B cell (primary cell): ENCODE results near the gene KRTAP12-4. TPM values are rescaled to one million over a fixed set of nuclear protein-coding genes. Genes with fewer than 3 reads are reported as not detected.

Source experiments
- ATAC-seq: fragments of 200-7000 bp; cut with Tn5 transposase; one replicate; pipeline ENCODE4 v1.10.0; 2021; ENCODE audit warnings: low read depth, mild to moderate bottlenecking, moderate number of reproducible peaks, moderate library complexity
- CTCF ChIA-PET: fragments of 350-600 bp; sonication (Branson Sonifier 250); formaldehyde crosslinking; loops from one replicate; lab custom pipeline; 2021; ENCODE audit warnings: antibody characterized with exemption, inconsistent platforms; lab: Charles Lee
- POLR2A ChIA-PET: fragments of 350-600 bp; sonication (Branson Sonifier 250); formaldehyde crosslinking; loops from one replicate; lab custom pipeline; 2021; ENCODE audit warnings: antibody characterized with exemption; lab: Charles Lee
- DNase-seq: peaks from one replicate; pipeline ENCODE4 v3.0.0; 2013
- H2AFZ ChIP-seq: 2 replicates; pipeline ENCODE4 v1.6.1; 2012; ENCODE audit warnings: mild to moderate bottlenecking, low read depth, low read length; ENCODE audit not compliant: insufficient read depth, poor library complexity, severe bottlenecking
- H3K27ac ChIP-seq, 2 donors: 1 replicate in 1 of 2; 2 replicates in 1 of 2; pipeline ENCODE4 v1.5.1; 2012 to 2013; ENCODE audit warnings: low read length in 2 of 2, mild to moderate bottlenecking in 2 of 2, moderate library complexity in 1 of 2
- H3K27me3 ChIP-seq, 4 experiments: fragments of 200-600 bp in 1 of 4; sonication (generic) in 1 of 4; replicated peaks in 1 of 4; 1 replicate in 2 of 4; 2 replicates in 2 of 4; pipeline versions ENCODE4 v1.6.1 to v1.7.0; 2013 to 2016; ENCODE audit warnings: low read length in 3 of 4, mild to moderate bottlenecking in 2 of 4, mixed read lengths in 1 of 4, moderate library complexity in 1 of 4; ENCODE audit not compliant: insufficient read depth in 4 of 4, control insufficient read depth in 3 of 4; ENCODE audit errors: control extremely low read depth in 1 of 4
- H3K36me3 ChIP-seq, 2 experiments: replicated peaks in 1 of 2; 1 replicate in 1 of 2; 2 replicates in 1 of 2; pipeline versions ENCODE4 v1.6.1 to v1.7.1; 2013; ENCODE audit warnings: low read length in 1 of 2; ENCODE audit not compliant: insufficient read depth in 2 of 2, control insufficient read depth in 1 of 2; ENCODE audit errors: control extremely low read depth in 1 of 2, extremely low read depth in 1 of 2
- H3K4me1 ChIP-seq, 2 donors: fragments of 200-600 bp in 1 of 2; sonication (generic) in 1 of 2; 1 replicate in 1 of 2; 2 replicates in 1 of 2; pipeline versions ENCODE4 v1.5.1 to v1.6.1; 2013 to 2017; ENCODE audit warnings: low read length in 2 of 2; ENCODE audit not compliant: control insufficient read depth in 2 of 2, insufficient read depth in 2 of 2
- H3K4me2 ChIP-seq: replicated peaks from 2 replicates; pipeline ENCODE3; 2012; ENCODE audit warnings: mild to moderate bottlenecking, low read depth, low read length; ENCODE audit not compliant: poor library complexity, severe bottlenecking
- H3K4me3 ChIP-seq, 5 experiments: fragments of 200-600 bp in 1 of 5; sonication (generic) in 1 of 5; 1 replicate in 3 of 5; 2 replicates in 2 of 5; pipeline versions ENCODE4 v1.5.1 to v1.7.0; 2011 to 2016; ENCODE audit warnings: low read length in 4 of 5, mild to moderate bottlenecking in 4 of 5, low read depth in 2 of 5, control low read depth in 1 of 5, moderate library complexity in 1 of 5; ENCODE audit not compliant: insufficient read depth in 1 of 5; ENCODE audit errors: control extremely low read depth in 1 of 5, extremely low read depth in 1 of 5
- H3K79me2 ChIP-seq: fragments of 200-600 bp; sonication (generic); one replicate; pipeline ENCODE4 v1.6.0; 2016; ENCODE audit warnings: low read length; ENCODE audit not compliant: control insufficient read depth, insufficient read depth
- H3K9ac ChIP-seq: fragments of 200-600 bp; sonication (generic); 2 replicates; pipeline ENCODE4 v1.6.1; 2017; ENCODE audit warnings: mild to moderate bottlenecking, low read length, moderate library complexity
- H3K9me3 ChIP-seq, 3 donors: one replicate each; pipeline versions ENCODE4 v1.6.1 to v1.7.1; 2013; ENCODE audit warnings: low read length in 2 of 3; ENCODE audit not compliant: control insufficient read depth in 2 of 3, insufficient read depth in 1 of 3; ENCODE audit errors: control extremely low read depth in 1 of 3
- H4K20me1 ChIP-seq: 2 replicates; pipeline ENCODE4 v1.6.0; 2012; ENCODE audit warnings: mild to moderate bottlenecking, low read length; ENCODE audit not compliant: insufficient read depth, control insufficient read depth, poor library complexity, severe bottlenecking
- H3K27ac Mint-ChIP-seq: one replicate; pipeline ENCODE4 v1.8.0; 2021; ENCODE audit warnings: mixed read lengths
- H3K27me3 Mint-ChIP-seq: one replicate; pipeline ENCODE4 v1.8.0; 2021; ENCODE audit warnings: mixed read lengths
- H3K4me1 Mint-ChIP-seq: one replicate; pipeline ENCODE4 v1.8.0; 2021; ENCODE audit warnings: mixed read lengths
- H3K4me3 Mint-ChIP-seq: one replicate; pipeline ENCODE4 v1.8.0; 2021; ENCODE audit warnings: mixed read lengths
- H3K9me3 Mint-ChIP-seq: one replicate; pipeline ENCODE4 v1.8.0; 2022; ENCODE audit warnings: mixed read lengths; ENCODE audit not compliant: insufficient read depth
- CTCF ChIP-seq: fragments of 200-600 bp; IDR thresholded peaks from one replicate; pipeline ENCODE4 v1.8.0; 2022; ENCODE audit warnings: antibody characterized with exemption, mild to moderate bottlenecking
- EZH2 ChIP-seq: IDR thresholded peaks from 2 replicates; pipeline ENCODE4 v1.6.1; 2012; ENCODE audit warnings: borderline replicate concordance, low read depth, mild to moderate bottlenecking, moderate library complexity, low read length; ENCODE audit not compliant: insufficient read depth, poor library complexity, severe bottlenecking
- WGBS: methylation state at CpG from one replicate; pipeline ENCODE4 v1.1.5; 2013; ENCODE audit warnings: missing lambda C conversion rate; ENCODE audit not compliant: insufficient coverage; 5-methylcytosine and 5-hydroxymethylcytosine counted together
- intact Hi-C: fragments of 100-400 bp; cut with micrococcal nuclease; formaldehyde crosslinking; loops from one replicate; pipeline ENCODE4 v1.10.0; 2022
- polyA plus RNA-seq: library from polyadenylated mRNA; depleted of rRNA; stranded (reverse); fragments of >200 nt; gene quantifications from 2 replicates; pipeline ENCODE4 v1.2.3, GENCODE V29; 2012
- total RNA-seq, 2 donors: library from RNA; stranded (reverse); fragments of 120-200 nt in 1 of 2; gene quantifications; 1 replicate in 1 of 2; 2 replicates in 1 of 2; pipeline versions ENCODE4 v1.2.3 to v1.2.4, GENCODE V29; 2013 to 2022

The KRTAP12-4 gene
- total and polyA plus RNA-seq, 2 donors (not counting 1 experiment from before 2014, with no cell fraction given) = not detected

GRCh38 chr21:44618909-44619308 lies 35.5 kb downstream of the KRTAP12-4 start:
- CTCF ChIA-PET = no interaction called here
- Histone ChIP-seq H3K9ac (peak overlapping the region; percentile 21), H4K20me1 (no peaks in the 10 kb centered on the region), H3K9me3 (peaks cover 0 to 30% (median 12%) of the 10 kb centered on the region in 3 donors), H3K27me3 (peaks cover 0 to 3% (median 1%) of the 10 kb centered on the region in 4 experiments), H3K4me2 (peak overlapping the region; percentile 41), H3K36me3 (no peaks in the 10 kb centered on the region), H3K4me1 (peaks cover 11 to 13% of the 10 kb centered on the region in 2 donors), H3K79me2 (no peaks in the 10 kb centered on the region), H2AFZ (peak overlapping the region; percentile 75), H3K27ac (peak overlapping the region in 1 of 2 donors; percentile 63), H3K4me3 (peak overlapping the region in 1 of 5 experiments; percentile 37)
- intact Hi-C loops = no loop called here
- Mint-ChIP-seq H3K27ac (peak overlapping the region; percentile 74), H3K27me3 (peaks cover 7% of the 10 kb centered on the region), H3K4me3 (no peak overlapping the region), H3K4me1 (peaks cover 14% of the 10 kb centered on the region), H3K9me3 (peaks cover 22% of the 10 kb centered on the region)
- DNase-seq = peak; percentile 18
- ATAC-seq = peak; percentile 33
- WGBS = 88% methylated on average over 1 of the region's 3 CpGs
- POLR2A ChIA-PET = no interaction called here
- TF ChIP-seq CTCF = no peak
- TF ChIP-seq EZH2 = no peak

GRCh38 chr21:44618504-44618903 lies 36.0 kb downstream of the KRTAP12-4 start:
- H3K27ac ChIP-seq = peak overlapping the region in 1 of 2 donors; percentile 63
- Mint-ChIP-seq H3K9me3 (peaks cover 22% of the 10 kb centered on the region), H3K4me1 (peaks cover 14% of the 10 kb centered on the region), H3K4me3 (no peak overlapping the region), H3K27me3 (peaks cover 7% of the 10 kb centered on the region), H3K27ac (peak overlapping the region; percentile 74)
- H3K27me3 ChIP-seq = peaks cover 0 to 3% (median 1%) of the 10 kb centered on the region in 4 experiments
- DNase-seq (no peak), ATAC-seq (no peak)
- H3K4me3 ChIP-seq = no peak overlapping the region
- ChIA-PET CTCF (no interaction called here), POLR2A (no interaction called here)
- no peaks in the 10 kb centered on the region for H3K79me2 ChIP-seq
- peak overlapping the region; percentile 41 for H3K4me2 ChIP-seq
- peak overlapping the region; percentile 21 for H3K9ac ChIP-seq
- H4K20me1 ChIP-seq = no peaks in the 10 kb centered on the region
- H2AFZ ChIP-seq = peak overlapping the region; percentile 75
- intact Hi-C loops = no loop called here
- no peaks in the 10 kb centered on the region for H3K36me3 ChIP-seq
- WGBS = no CpG with 5 or more reads among the region's 4 CpGs
- no peak for TF ChIP-seq CTCF
- no peak for TF ChIP-seq EZH2
- H3K4me1 ChIP-seq = peaks cover 11 to 13% of the 10 kb centered on the region in 2 donors
- peaks cover 0 to 30% (median 8%) of the 10 kb centered on the region in 3 donors for H3K9me3 ChIP-seq
